ENCODE measurements around the gene RPP14.

GRCh38 chr3:58329922-58330413, 23.9 kb downstream of the RPP14 start:
- TF ChIP-seq CTCF (conservative IDR thresholded peaks at IDR 0.05; ENCODE audit: low read length) (no peak), EZH2phosphoT487 (IDR thresholded peaks at IDR 0.05; ENCODE audit: borderline replicate concordance, low read depth, low read length) (no peak)

Measured in OCI-LY7 (cell line).